RWPE1 (cell line): ENCODE measurements around the gene CSTF1.

Experiments
- CTCF ChIA-PET: fragments of 350-600 bp; sonication (Branson Sonifier 250); formaldehyde crosslinking; extraction: SDS; loops from one replicate; lab custom pipeline; 2021; lab: Yijun Ruan, JAX
- POLR2A ChIA-PET: fragments of 400-600 bp; formaldehyde crosslinking; extraction: SDS; loops from one replicate; lab custom pipeline; 2020; ENCODE audit warnings: antibody characterized with exemption; ENCODE audit not compliant: low non-redundant PET; lab: Yijun Ruan, JAX
- DNase-seq: peaks from one replicate; pipeline ENCODE4 v3.0.0; 2012; ENCODE audit warnings: low spot score
- H3K27ac ChIP-seq: fragments of 450-650 bp; 2 replicates; pipeline ENCODE4 v1.5.1; 2017
- CTCF ChIP-seq: fragments of 450-650 bp; conservative IDR thresholded peaks from 2 replicates; pipeline ENCODE4 v1.5.1; 2017; ENCODE audit warnings: low read depth, mild to moderate bottlenecking

Gene CSTF1

DNA sequence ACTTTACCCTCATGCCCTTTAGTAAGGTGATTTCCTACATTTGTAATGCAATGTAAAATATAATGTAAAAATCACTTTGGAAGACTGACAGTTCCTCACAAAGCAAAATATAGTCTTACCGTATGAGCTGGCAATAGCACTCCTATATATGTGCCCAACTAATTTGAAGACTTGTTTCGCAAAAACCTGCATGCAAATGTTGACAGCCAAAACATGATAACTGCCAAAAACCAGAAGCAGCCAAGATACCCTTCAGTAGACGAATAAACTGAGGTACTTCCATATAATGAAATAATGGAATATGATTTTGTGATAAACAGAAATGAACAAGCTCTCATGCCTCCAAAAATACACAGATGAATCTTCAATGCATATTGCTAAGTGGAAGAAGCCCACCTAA, 14.1 kb upstream of the CSTF1 start:
- CTCF ChIA-PET: no interaction called here
- POLR2A ChIA-PET: no interaction called here
- no peak for TF ChIP-seq CTCF

GRCh38 chr20:56380375-56380774, 12.1 kb upstream of the CSTF1 start:
- ChIA-PET CTCF (interaction anchor here (0.9 kb wide), 1 partner anchor 13 kb away, joined by 6 read pairs; no protein-coding TSS in a partner anchor), POLR2A (no interaction called here)
- DNase-seq: no peak
- H3K27ac ChIP-seq: no peak overlapping the region
- no peak for TF ChIP-seq CTCF

More for the DNA sequence above, 14.1 kb upstream of the CSTF1 start:
- no peak overlapping the region for H3K27ac ChIP-seq
- DNase-seq: no peak

DNA sequence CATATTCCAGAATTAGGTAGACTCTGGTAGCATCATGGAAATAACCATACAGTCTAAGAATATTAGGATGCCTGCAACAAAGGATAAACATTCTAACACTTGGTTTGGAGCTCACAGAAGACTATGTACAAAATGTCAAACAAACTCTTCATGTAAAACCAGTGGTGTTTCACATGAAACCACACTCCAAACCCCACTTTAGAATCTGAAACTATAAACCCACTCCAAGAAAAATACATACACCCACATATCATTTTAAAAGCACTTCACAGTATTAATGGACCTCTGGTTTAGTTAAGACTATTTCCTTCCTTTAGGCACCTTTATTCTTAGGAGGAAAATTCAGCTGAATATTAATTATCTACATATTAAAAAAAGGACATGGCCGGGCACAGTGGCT, 10.9 kb upstream of the CSTF1 start:
- ChIA-PET POLR2A (interaction anchor here (0.7 kb wide), 1 partner anchor 133 kb away, joined by 4 read pairs; no protein-coding TSS in a partner anchor), CTCF (no interaction called here)
- peak overlapping the region; percentile 46 for H3K27ac ChIP-seq
- DNase-seq: no peak
- no peak for TF ChIP-seq CTCF

GRCh38 chr20:56382696-56383095, 9.7 kb upstream of the CSTF1 start:
- no peak for TF ChIP-seq CTCF
- no peak for DNase-seq

GRCh38 chr20:56383334-56383733, 9.1 kb upstream of the CSTF1 start:
- no peak for DNase-seq
- no peak for TF ChIP-seq CTCF
- H3K27ac ChIP-seq: peak overlapping the region; percentile 37
- CTCF ChIA-PET: no interaction called here
- POLR2A ChIA-PET: interaction anchor here (0.6 to 1.3 kb wide), 2 partner anchors 8 kb away, joined by 3 to 8 read pairs; no protein-coding TSS in a partner anchor

More at GRCh38 chr20:56382696-56383095, 9.7 kb upstream of the CSTF1 start:
- ChIA-PET CTCF (interaction anchor here (0.6 kb wide), 1 partner anchor 103 kb away, joined by 5 read pairs; no protein-coding TSS in a partner anchor), POLR2A (interaction anchor here (0.6 to 1.3 kb wide), 2 partner anchors 7 to 9 kb away, joined by 3 to 8 read pairs; no protein-coding TSS in a partner anchor)
- H3K27ac ChIP-seq: no peak overlapping the region

GRCh38 chr20:56385130-56385529, 7.3 kb upstream of the CSTF1 start:
- ChIA-PET CTCF (no interaction called here), POLR2A (no interaction called here)
- DNase-seq: no peak
- no peak overlapping the region for H3K27ac ChIP-seq
- no peak for TF ChIP-seq CTCF
